Central memory CD8-positive, alpha-beta T cell (primary cell): ENCODE results near the gene PBRM1.
"Not testable (repeated sequence)": the region's sequence is repeated elsewhere in the genome, so short reads cannot be mapped to it uniquely, and the experiment has no call there.

ENCODE experiments used
- ATAC-seq: fragments of 150-1000 bp; cut with Tn5 transposase; replicated peaks from 2 replicates; pipeline ENCODE4 v1.10.0; 2022; ENCODE audit warnings: mild to moderate bottlenecking, moderate FRiP score, moderate number of reproducible peaks; ENCODE audit not compliant: poor library complexity, severe bottlenecking; ENCODE audit errors: extremely low read depth
- DNase-seq, 2 donors: peaks; one replicate each; pipeline ENCODE4 v3.0.0; 2021; ENCODE audit warnings: low spot score in 2 of 2
- H3K27ac Mint-ChIP-seq: one replicate; pipeline ENCODE4 v1.8.0; 2022; ENCODE audit warnings: low read depth, mild to moderate bottlenecking, moderate library complexity, mixed read lengths
- H3K27me3 Mint-ChIP-seq: one replicate; pipeline ENCODE4 v1.8.0; 2022; ENCODE audit warnings: mixed read lengths
- H3K36me3 Mint-ChIP-seq: one replicate; pipeline ENCODE4 v1.8.0; 2022; ENCODE audit warnings: mild to moderate bottlenecking, moderate library complexity, mixed read lengths; ENCODE audit not compliant: insufficient read depth
- H3K4me1 Mint-ChIP-seq: one replicate; pipeline ENCODE4 v1.8.0; 2022; ENCODE audit warnings: mixed read lengths
- H3K4me3 Mint-ChIP-seq: one replicate; pipeline ENCODE4 v1.8.0; 2022; ENCODE audit warnings: mild to moderate bottlenecking, moderate library complexity, mixed read lengths
- H3K9me3 Mint-ChIP-seq: one replicate; pipeline ENCODE4 v1.8.0; 2022; ENCODE audit warnings: mixed read lengths

Gene PBRM1

GRCh38 chr3:52685709-52686691 is at the start of gene PBRM1, which contains the start of gene GNL3:
PBRM1 (minus strand) TSS chr3:52685913.
GNL3 (plus strand) TSS chr3:52686032; CDS start chr3:52686093, 61 bp downstream.
- DNase-seq (peak; percentile 77 to 87), ATAC-seq (peak; percentile 86)
- Mint-ChIP-seq H3K4me1 (peaks cover 32% of the 10 kb centered on the region), H3K36me3 (peaks cover 46% of the 10 kb centered on the region), H3K4me3 (peak within 1 kb of the TSS; percentile 89), H3K27me3 (no peaks in the 10 kb centered on the region), H3K9me3 (no peaks in the 10 kb centered on the region), H3K27ac (peak within 1 kb of the TSS; percentile 93)

GRCh38 chr3:52733256-52733891 is 47.7 kb upstream of the PBRM1 start:
- Mint-ChIP-seq H3K9me3 (no peaks in the 10 kb centered on the region), H3K4me1 (no peaks in the 10 kb centered on the region), H3K36me3 (peaks cover 25% of the 10 kb centered on the region), H3K4me3 (no peak overlapping the region), H3K27ac (no peak overlapping the region), H3K27me3 (no peaks in the 10 kb centered on the region)
- no peak for DNase-seq
- no peak for ATAC-seq

- Mint-ChIP-seq H3K4me3 (no peak overlapping the region), H3K27ac (no peak overlapping the region), H3K27me3 (no peaks in the 10 kb centered on the region), H3K4me1 (no peaks in the 10 kb centered on the region), H3K9me3 (no peaks in the 10 kb centered on the region), H3K36me3 (peaks cover 20% of the 10 kb centered on the region)
- ATAC-seq (no peak), DNase-seq (no peak)
These were observed 45.9 kb upstream of the PBRM1 start for GRCh38 chr3:52731590-52731989.

GRCh38 chr3:52730681-52731080 is 45.0 kb upstream of the PBRM1 start:
- peaks cover 19% of the 10 kb centered on the region for H3K36me3 Mint-ChIP-seq
- no peak overlapping the region for H3K4me3 Mint-ChIP-seq
- ATAC-seq, result no peak
- H3K27me3 Mint-ChIP-seq, result no peaks in the 10 kb centered on the region
- H3K9me3 Mint-ChIP-seq, result no peaks in the 10 kb centered on the region
- DNase-seq, result no peak
- no peaks in the 10 kb centered on the region for H3K4me1 Mint-ChIP-seq
- H3K27ac Mint-ChIP-seq, result no peak overlapping the region

- H3K4me1 Mint-ChIP-seq, ATAC-seq, H3K4me3 Mint-ChIP-seq, H3K27ac Mint-ChIP-seq, H3K9me3 Mint-ChIP-seq, H3K27me3 Mint-ChIP-seq, DNase-seq: not testable (repeated sequence)
- H3K36me3 Mint-ChIP-seq, result peaks cover 10% of the 10 kb centered on the region
These were observed 43.0 kb upstream of the PBRM1 start for GRCh38 chr3:52728753-52729152.

GRCh38 chr3:52724511-52724910 is 38.8 kb upstream of the PBRM1 start:
- Mint-ChIP-seq H3K4me3 (no peak overlapping the region), H3K9me3 (no peaks in the 10 kb centered on the region), H3K4me1 (peaks cover 15% of the 10 kb centered on the region), H3K36me3 (peaks cover 5% of the 10 kb centered on the region), H3K27ac (no peak overlapping the region), H3K27me3 (no peaks in the 10 kb centered on the region)
- ATAC-seq (no peak), DNase-seq (no peak)

- no peak overlapping the region for H3K4me3 Mint-ChIP-seq
- H3K4me1 Mint-ChIP-seq, result peaks cover 15% of the 10 kb centered on the region
- no peaks in the 10 kb centered on the region for H3K9me3 Mint-ChIP-seq
- peaks cover 4% of the 10 kb centered on the region for H3K36me3 Mint-ChIP-seq
- no peak for ATAC-seq
- no peaks in the 10 kb centered on the region for H3K27me3 Mint-ChIP-seq
- DNase-seq, result no peak
- H3K27ac Mint-ChIP-seq, result no peak overlapping the region
These were observed 38.2 kb upstream of the PBRM1 start for GRCh38 chr3:52723935-52724334.

GRCh38 chr3:52722491-52722890 is 36.8 kb upstream of the PBRM1 start:
- Mint-ChIP-seq H3K27me3 (no peaks in the 10 kb centered on the region), H3K36me3 (peaks cover 2% of the 10 kb centered on the region), H3K4me3 (no peak overlapping the region), H3K27ac (no peak overlapping the region), H3K4me1 (peaks cover 15% of the 10 kb centered on the region), H3K9me3 (no peaks in the 10 kb centered on the region)
- no peak for ATAC-seq
- no peak for DNase-seq

GRCh38 chr3:52721730-52722008 is 36.0 kb upstream of the PBRM1 start:
- Mint-ChIP-seq H3K9me3 (no peaks in the 10 kb centered on the region), H3K4me3 (no peak overlapping the region), H3K36me3 (peaks cover 4% of the 10 kb centered on the region), H3K4me1 (peaks cover 15% of the 10 kb centered on the region), H3K27ac (no peak overlapping the region), H3K27me3 (no peaks in the 10 kb centered on the region)
- ATAC-seq (no peak), DNase-seq (no peak)

GRCh38 chr3:52721002-52721729 is 35.5 kb upstream of the PBRM1 start:
- H3K4me1 Mint-ChIP-seq, result peaks cover 15% of the 10 kb centered on the region
- peaks cover 6% of the 10 kb centered on the region for H3K36me3 Mint-ChIP-seq
- H3K27me3 Mint-ChIP-seq, result no peaks in the 10 kb centered on the region
- ATAC-seq (no peak), DNase-seq (no peak)
- no peaks in the 10 kb centered on the region for H3K9me3 Mint-ChIP-seq
- no peak overlapping the region for H3K27ac Mint-ChIP-seq
- H3K4me3 Mint-ChIP-seq, result no peak overlapping the region

GRCh38 chr3:52719618-52720017 is 33.9 kb upstream of the PBRM1 start:
- Mint-ChIP-seq H3K9me3 (no peaks in the 10 kb centered on the region), H3K4me3 (no peak overlapping the region), H3K27me3 (no peaks in the 10 kb centered on the region), H3K36me3 (peaks cover 7% of the 10 kb centered on the region), H3K4me1 (peaks cover 15% of the 10 kb centered on the region), H3K27ac (no peak overlapping the region)
- DNase-seq (no peak), ATAC-seq (no peak)

- Mint-ChIP-seq H3K27ac (no peak overlapping the region), H3K36me3 (peaks cover 9% of the 10 kb centered on the region), H3K4me1 (peaks cover 6% of the 10 kb centered on the region), H3K4me3 (no peak overlapping the region), H3K9me3 (no peaks in the 10 kb centered on the region), H3K27me3 (no peaks in the 10 kb centered on the region)
- no peak for DNase-seq
- ATAC-seq, result no peak
These were observed 30.1 kb upstream of the PBRM1 start for GRCh38 chr3:52715714-52716305.
